Loucy (cell line): ENCODE data around the gene NFASC.

Experiments
- EZH2phosphoT487 ChIP-seq: fragments of 200-600 bp; IDR thresholded peaks from 2 replicates; pipeline ENCODE4 v1.6.1; 2018; ENCODE audit warnings: antibody characterized with exemption, mild to moderate bottlenecking, moderate library complexity, borderline replicate concordance
- TF ChIP-seq, protein P1 (sequence below): fragments of 200-600 bp; sonication (generic); conservative IDR thresholded peaks from 2 replicates; pipeline ENCODE4 v1.5.1; 2014; ENCODE audit warnings: mild to moderate bottlenecking, antibody characterized with exemption, low read length

DNA sequence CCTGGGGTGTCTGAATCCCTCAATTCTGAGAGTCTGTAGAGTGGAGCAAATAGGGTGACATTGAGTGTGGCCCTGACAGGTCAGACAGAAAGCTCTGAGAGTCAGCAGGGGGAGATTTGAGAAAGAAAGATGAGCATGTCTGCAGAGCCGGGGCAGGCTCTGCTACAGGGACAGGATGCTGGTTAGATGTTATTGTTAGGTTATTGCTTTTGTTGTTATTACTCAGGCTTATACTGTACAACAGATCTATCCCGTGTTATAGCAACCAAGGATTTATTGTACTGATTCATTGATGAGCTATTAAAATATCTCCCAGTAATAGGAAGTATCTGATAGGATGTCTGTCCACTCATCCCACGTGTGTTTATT lies 59.5 kb downstream of the NFASC start:
- TF ChIP-seq, protein P1, sequence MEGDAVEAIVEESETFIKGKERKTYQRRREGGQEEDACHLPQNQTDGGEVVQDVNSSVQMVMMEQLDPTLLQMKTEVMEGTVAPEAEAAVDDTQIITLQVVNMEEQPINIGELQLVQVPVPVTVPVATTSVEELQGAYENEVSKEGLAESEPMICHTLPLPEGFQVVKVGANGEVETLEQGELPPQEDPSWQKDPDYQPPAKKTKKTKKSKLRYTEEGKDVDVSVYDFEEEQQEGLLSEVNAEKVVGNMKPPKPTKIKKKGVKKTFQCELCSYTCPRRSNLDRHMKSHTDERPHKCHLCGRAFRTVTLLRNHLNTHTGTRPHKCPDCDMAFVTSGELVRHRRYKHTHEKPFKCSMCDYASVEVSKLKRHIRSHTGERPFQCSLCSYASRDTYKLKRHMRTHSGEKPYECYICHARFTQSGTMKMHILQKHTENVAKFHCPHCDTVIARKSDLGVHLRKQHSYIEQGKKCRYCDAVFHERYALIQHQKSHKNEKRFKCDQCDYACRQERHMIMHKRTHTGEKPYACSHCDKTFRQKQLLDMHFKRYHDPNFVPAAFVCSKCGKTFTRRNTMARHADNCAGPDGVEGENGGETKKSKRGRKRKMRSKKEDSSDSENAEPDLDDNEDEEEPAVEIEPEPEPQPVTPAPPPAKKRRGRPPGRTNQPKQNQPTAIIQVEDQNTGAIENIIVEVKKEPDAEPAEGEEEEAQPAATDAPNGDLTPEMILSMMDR: no peak
- no peak for TF ChIP-seq EZH2phosphoT487
